ENCODE data around the gene TRIL.
A peak's percentile ranks its signal among the peaks of the same experiment; 100 is the strongest.

Gene TRIL

GRCh38 chr7:28999895-29000716 lies 42.0 kb upstream of the TRIL start:
- DNase-seq (ENCODE audit: low read depth), result no peak
- TF ChIP-seq CTCF (conservative IDR thresholded peaks at IDR 0.05; ENCODE audit: low read length), result no peak
- no peak overlapping the region for H3K4me3 ChIP-seq (ENCODE audit: low read length)

GRCh38 chr7:28999427-28999826 lies 41.3 kb upstream of the TRIL start:
- no peak overlapping the region for H3K4me3 ChIP-seq (ENCODE audit: low read length)
- DNase-seq (ENCODE audit: low read depth), result no peak
- no peak for TF ChIP-seq CTCF (conservative IDR thresholded peaks at IDR 0.05; ENCODE audit: low read length)

GRCh38 chr7:28998105-28998504 lies 40.0 kb upstream of the TRIL start:
- DNase-seq (ENCODE audit: low read depth), result no peak
- H3K4me3 ChIP-seq (ENCODE audit: low read length), result no peak overlapping the region
- no peak for TF ChIP-seq CTCF (conservative IDR thresholded peaks at IDR 0.05; ENCODE audit: low read length)

- TF ChIP-seq CTCF (conservative IDR thresholded peaks at IDR 0.05; ENCODE audit: low read length), result no peak
- no peak for DNase-seq (ENCODE audit: low read depth)
- H3K4me3 ChIP-seq (ENCODE audit: low read length), result no peak overlapping the region
Observed at GRCh38 chr7:28996836-28997235, 38.7 kb upstream of the TRIL start.

- no peak for TF ChIP-seq CTCF (conservative IDR thresholded peaks at IDR 0.05; ENCODE audit: low read length)
- no peak for DNase-seq (ENCODE audit: low read depth)
- no peak overlapping the region for H3K4me3 ChIP-seq (ENCODE audit: low read length)
Observed at GRCh38 chr7:28993371-28993770, 35.2 kb upstream of the TRIL start.

- no peak overlapping the region for H3K4me3 ChIP-seq (ENCODE audit: low read length)
- DNase-seq (ENCODE audit: low read depth), result no peak
- TF ChIP-seq CTCF (conservative IDR thresholded peaks at IDR 0.05; ENCODE audit: low read length), result no peak
Observed at GRCh38 chr7:28992798-28993197, 34.7 kb upstream of the TRIL start.

- DNase-seq (ENCODE audit: low read depth), result peak; percentile 77
- no peak overlapping the region for H3K4me3 ChIP-seq (ENCODE audit: low read length)
- no peak for TF ChIP-seq CTCF (conservative IDR thresholded peaks at IDR 0.05; ENCODE audit: low read length)
Observed at GRCh38 chr7:28990200-28990960, 32.2 kb upstream of the TRIL start.
